Activated CD4-positive, CD25-positive, alpha-beta regulatory T cell treated with anti-CD3 and anti-CD28 coated beads, Interleukin-2, amount 50 U/mL, for 72 hours (primary cell): ENCODE results near the gene KERA.

ENCODE experiments used
- DNase-seq: peaks from one replicate; pipeline ENCODE4 v3.0.0; 2021

The KERA gene

GRCh38 chr12:91072931-91073330 lies 15.1 kb upstream of the KERA start:
- no peak for DNase-seq

- DNase-seq = no peak
Observed at GRCh38 chr12:91070936-91071335, 13.1 kb upstream of the KERA start.

- DNase-seq = no peak
Observed at GRCh38 chr12:91065396-91065795, 7.6 kb upstream of the KERA start.

- no peak for DNase-seq
Observed at GRCh38 chr12:91064640-91065039, 6.8 kb upstream of the KERA start.

GRCh38 chr12:91061091-91061490 lies 3.3 kb upstream of the KERA start:
- DNase-seq = no peak

- no peak for DNase-seq
Observed at GRCh38 chr12:91059211-91059610, 1.4 kb upstream of the KERA start.

- DNase-seq = no peak
Observed at GRCh38 chr12:91058786-91059185, 962 bp upstream of the KERA start.

- no peak for DNase-seq
Observed at GRCh38 chr12:91056488-91056887, 1.3 kb downstream of the KERA start.

GRCh38 chr12:91055976-91056375 lies 1.8 kb downstream of the KERA start:
- DNase-seq = no peak

- no peak for DNase-seq
Observed at GRCh38 chr12:91053951-91054715, 3.7 kb downstream of the KERA start.

GRCh38 chr12:91052026-91052425 lies 5.8 kb downstream of the KERA start:
- DNase-seq = no peak

GRCh38 chr12:91044586-91044985 lies 13.2 kb downstream of the KERA start:
- DNase-seq = no peak

- DNase-seq = no peak
Observed at GRCh38 chr12:91043408-91043807, 14.4 kb downstream of the KERA start.

- no peak for DNase-seq
Observed at GRCh38 chr12:91040096-91040755, 17.6 kb downstream of the KERA start.

- DNase-seq = no peak
Observed at GRCh38 chr12:91037276-91037675, 20.5 kb downstream of the KERA start.

GRCh38 chr12:91033251-91033650 lies 24.6 kb downstream of the KERA start:
- DNase-seq = no peak

- DNase-seq = no peak
Observed at GRCh38 chr12:91023326-91024004, 34.4 kb downstream of the KERA start.

- DNase-seq = no peak
Observed at GRCh38 chr12:91021076-91021475, 36.7 kb downstream of the KERA start.

GRCh38 chr12:91019455-91019854 lies 38.4 kb downstream of the KERA start:
- DNase-seq = no peak

- no peak for DNase-seq
Observed at GRCh38 chr12:91017511-91018263, 40.1 kb downstream of the KERA start.

GRCh38 chr12:91017043-91017442 lies 40.8 kb downstream of the KERA start:
- DNase-seq = no peak

GRCh38 chr12:91009319-91009950 lies 48.4 kb downstream of the KERA start:
- DNase-seq = no peak
